NCI-H2227 (cell line): ENCODE results near the gene CCR6.

Experiments
- DNase-seq: peaks from one replicate; lab custom pipeline; 2025; ENCODE audit not compliant: unreplicated experiment; lab: John Stamatoyannopoulos, UW

Gene CCR6

GRCh38 chr6:167097770-167098169, 25.1 kb upstream of the CCR6 start:
- no peak for DNase-seq

DNA sequence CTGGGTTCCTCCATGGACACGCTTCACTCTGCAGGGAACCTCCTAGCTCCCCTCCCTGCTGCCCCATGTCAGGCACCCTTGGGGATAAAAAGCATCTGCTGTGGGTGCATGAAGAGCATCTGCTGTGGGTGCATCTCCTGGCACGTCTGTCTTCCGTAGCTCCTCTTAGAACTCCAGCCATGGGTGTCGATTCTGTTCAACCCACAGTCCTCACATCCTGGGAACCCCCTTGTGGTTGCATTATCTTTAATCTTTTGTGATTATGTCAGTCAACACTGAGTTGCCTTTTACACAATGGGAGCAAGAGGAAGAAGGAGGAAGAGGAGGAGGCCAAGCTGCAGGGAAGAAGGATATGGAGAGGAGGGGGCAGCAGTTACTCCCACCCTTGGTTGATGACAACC, 24.1 kb upstream of the CCR6 start:
- no peak for DNase-seq

GRCh38 chr6:167099707-167100106, 23.2 kb upstream of the CCR6 start:
- DNase-seq: no peak

DNA sequence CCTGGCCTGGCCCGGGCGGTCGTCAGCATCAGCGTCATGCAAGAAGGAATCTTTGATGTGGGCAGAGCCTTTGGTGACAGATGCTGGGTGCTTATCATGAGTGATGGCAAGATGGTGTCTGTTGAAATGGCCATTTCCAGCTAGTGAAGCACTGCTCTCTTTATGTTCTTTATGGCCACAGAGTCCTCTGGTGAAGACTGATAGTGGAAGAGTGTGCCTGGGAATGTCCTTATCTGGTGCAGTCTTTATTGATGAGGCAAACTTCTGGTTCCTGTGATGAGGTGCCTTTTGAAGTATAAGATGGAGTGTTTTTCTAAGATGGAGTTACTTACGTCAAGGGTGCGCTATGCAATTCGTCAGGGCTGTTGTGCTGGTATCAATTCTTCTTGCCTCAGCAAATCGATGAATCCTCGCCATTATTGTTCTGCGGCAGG, 22.6 kb upstream of the CCR6 start:
- no peak for DNase-seq

- no peak for DNase-seq
These were observed 20.6 kb upstream of the CCR6 start for GRCh38 chr6:167102318-167102717.

GRCh38 chr6:167103041-167103891, 19.6 kb upstream of the CCR6 start:
- DNase-seq: no peak

DNA sequence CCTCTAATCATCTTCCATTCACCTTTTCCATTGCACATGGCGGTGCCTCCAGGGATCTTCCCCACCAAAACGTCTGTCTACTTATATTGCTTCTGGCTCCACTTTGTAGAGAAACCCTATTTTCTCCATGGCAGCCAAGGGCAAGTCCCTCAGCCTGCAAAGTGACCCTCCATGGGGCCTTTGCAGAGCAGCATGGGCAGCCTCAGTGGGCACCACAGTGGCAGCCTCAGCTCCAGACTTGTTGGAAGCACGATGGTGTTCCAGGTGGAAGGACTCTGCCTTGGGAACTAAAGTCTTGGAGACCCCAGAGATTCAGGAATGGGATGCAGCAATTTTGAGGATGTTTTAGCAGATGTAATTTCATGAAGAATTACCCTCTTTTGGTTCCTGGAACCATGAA, 18.5 kb upstream of the CCR6 start:
- no peak for DNase-seq

DNA sequence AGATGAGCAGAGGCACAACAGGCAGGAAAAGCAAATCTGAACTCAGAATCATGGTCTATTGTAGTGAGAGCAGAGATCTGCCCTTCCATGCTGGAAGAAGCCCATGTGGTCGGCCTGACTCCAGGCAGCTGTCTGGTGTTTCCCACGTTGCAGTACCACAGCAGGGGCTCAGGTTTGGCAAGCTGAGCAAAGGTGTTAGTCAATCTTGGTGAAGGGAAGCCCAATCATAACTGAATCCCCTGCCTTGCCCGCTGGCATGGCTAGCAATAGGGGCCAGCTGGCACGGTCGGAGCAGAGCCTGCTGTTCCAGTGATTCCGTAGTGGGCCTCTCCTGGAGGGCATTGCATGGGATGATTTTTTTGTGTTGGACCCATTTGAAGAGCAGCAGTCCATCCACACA, 17.8 kb upstream of the CCR6 start:
- DNase-seq: no peak

DNA sequence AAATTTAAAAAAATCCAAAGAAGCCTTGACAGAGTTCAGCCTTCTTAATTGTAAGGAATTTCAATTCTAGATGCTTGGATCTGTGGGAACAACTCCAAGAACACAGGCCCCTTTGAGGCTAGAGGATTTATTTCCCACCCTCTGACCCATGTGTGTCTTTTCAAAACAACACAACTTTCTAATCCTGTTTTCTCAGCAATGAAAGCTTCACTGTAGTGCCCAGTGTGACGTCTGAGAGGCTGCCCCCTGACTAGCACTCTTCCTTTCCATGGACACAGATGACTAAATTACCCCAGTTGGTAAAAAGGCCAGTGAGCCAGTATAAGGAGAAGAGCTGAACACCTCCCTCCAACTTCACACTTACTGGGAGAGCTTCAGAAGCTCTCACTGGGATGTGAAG, 16.5 kb upstream of the CCR6 start:
- DNase-seq: no peak

DNA sequence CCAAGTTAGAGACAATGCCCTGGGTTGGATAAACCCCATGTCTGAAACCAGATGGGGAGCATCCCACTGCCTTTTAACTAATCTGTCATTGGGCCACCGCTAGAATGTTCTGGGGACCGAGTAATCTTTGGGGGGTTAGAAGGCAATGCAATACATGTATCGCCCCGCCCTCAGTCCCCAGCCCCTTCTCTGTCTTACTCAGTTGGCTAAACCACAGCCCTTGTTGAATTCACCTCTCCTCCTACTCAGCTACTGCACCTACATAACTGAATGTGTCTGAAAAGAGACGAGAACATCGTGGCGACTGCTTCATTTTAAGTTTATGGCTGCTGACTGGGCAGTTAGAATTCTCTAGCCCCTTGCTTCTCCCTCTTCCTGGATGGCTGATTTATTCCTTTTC, 15.1 kb upstream of the CCR6 start:
- no peak for DNase-seq

GRCh38 chr6:167108278-167108677, 14.6 kb upstream of the CCR6 start:
- DNase-seq: no peak

DNA sequence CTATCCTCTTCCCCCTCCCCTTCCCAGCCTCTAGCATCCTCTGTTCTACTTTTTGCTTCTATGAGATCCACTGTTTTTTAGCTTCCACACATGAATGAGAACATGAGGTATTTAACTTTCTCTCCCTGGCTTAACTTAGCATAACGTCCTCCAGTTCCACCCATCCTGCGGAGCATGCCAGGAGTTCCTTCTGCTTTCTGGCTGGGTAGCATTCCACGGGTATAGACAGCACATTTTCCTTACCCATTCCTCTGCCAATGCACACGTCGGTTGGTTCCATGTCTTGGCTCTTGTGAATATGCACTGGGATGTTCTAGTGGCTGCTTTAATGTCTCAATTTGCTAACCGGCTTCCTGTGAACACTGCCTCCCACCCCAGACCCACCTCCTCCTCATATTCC, 13.2 kb upstream of the CCR6 start:
- DNase-seq: no peak

DNA sequence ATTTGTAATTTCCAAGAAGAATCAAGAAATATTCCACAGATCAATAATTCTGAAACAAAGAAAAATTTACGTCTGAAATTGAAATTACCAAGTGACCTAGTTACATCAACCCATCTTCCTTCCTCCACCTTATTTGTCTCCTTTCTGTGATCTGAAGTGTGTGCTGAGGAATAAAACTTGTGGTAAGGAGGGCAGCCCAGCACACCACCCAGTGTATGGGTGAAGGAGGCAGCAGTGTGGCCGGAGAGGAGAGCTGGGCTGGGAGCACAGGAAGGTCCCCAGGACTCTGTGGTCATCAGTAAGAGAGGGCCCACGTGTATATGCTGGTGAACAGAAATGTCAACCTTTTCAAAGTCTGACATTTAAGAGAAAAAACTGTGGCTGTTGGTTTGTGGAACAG, 11.3 kb upstream of the CCR6 start:
- no peak for DNase-seq

GRCh38 chr6:167112421-167112820, 10.5 kb upstream of the CCR6 start:
- no peak for DNase-seq

GRCh38 chr6:167113047-167113754, 9.7 kb upstream of the CCR6 start:
- DNase-seq: no peak

GRCh38 chr6:167113935-167114910, 8.7 kb upstream of the CCR6 start:
- DNase-seq: no peak

- DNase-seq: no peak
These were observed 7.8 kb upstream of the CCR6 start for GRCh38 chr6:167115054-167115453.

GRCh38 chr6:167116109-167116837, 6.6 kb upstream of the CCR6 start:
- no peak for DNase-seq

DNA sequence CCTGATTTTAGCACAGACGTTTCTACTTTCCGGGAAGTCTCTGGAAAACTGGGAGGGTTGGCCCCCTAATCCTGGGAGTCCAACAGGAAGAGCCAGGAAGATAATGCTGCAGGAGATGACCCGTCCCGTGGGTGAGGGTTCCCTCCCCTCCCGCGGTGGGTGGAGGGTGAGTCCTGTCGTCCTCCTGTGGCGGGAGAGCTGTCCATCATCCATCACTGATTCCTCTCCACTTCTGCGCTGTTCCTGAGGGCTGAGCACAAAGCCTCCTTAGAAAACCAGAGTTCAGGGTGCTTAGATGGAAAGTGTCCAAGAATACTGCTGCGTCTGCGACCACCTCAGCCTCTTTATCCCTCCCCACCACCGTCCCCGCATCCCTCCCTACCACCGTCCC, 6.1 kb upstream of the CCR6 start:
- DNase-seq: no peak

GRCh38 chr6:167118006-167118405, 4.9 kb upstream of the CCR6 start:
- DNase-seq: no peak

DNA sequence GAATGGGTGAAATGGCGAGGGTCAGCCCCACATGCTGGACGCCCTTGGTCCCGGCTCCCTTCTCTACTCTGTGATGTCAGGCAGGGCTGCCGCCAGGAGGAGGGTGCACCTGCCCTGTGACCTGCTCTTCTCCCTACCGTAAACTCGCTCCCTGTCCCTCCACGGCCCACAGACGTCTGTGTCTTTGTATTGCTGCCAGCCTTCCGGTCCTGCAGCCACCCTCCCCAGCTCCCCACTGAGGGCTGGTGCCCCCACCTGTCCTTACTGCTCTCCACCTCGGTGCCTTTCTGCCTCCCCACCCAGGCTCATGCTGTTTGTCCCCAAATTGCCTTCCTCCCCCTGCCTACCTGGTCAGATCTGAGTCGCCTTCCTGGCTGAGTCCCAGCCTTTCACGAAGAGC, 4.1 kb upstream of the CCR6 start:
- DNase-seq: no peak
